WERI-Rb-1 (cell line): ENCODE measurements around the gene PCSK6.

ENCODE experiments used
- DNase-seq: peaks from one replicate; pipeline ENCODE4 v3.0.0-alpha.2; 2020
- H3K27ac ChIP-seq: fragments of 250-450 bp; sonication (Bioruptor Pico); 2 replicates; pipeline ENCODE4 v1.5.1; 2020; ENCODE audit warnings: mild to moderate bottlenecking, moderate library complexity
- H3K27me3 ChIP-seq: fragments of 250-450 bp; sonication (Bioruptor Pico); 2 replicates; pipeline ENCODE4 v1.5.1; 2021; ENCODE audit warnings: mild to moderate bottlenecking, low read depth, moderate library complexity; ENCODE audit not compliant: insufficient read depth, severe bottlenecking
- H3K36me3 ChIP-seq: fragments of 250-450 bp; sonication (Bioruptor Pico); 2 replicates; pipeline ENCODE4 v1.5.1; 2020; ENCODE audit warnings: mild to moderate bottlenecking, moderate library complexity
- H3K4me3 ChIP-seq: 2 replicates; pipeline ENCODE4 v1.5.1; 2011; ENCODE audit warnings: low read depth, mild to moderate bottlenecking, control low read depth, low read length
- H3K9me3 ChIP-seq: fragments of 250-450 bp; sonication (Bioruptor Pico); 2 replicates; pipeline ENCODE4 v1.5.1; 2021; ENCODE audit warnings: mild to moderate bottlenecking, moderate library complexity; ENCODE audit not compliant: severe bottlenecking
- CTCF ChIP-seq: IDR thresholded peaks from 2 replicates; pipeline ENCODE4 v1.5.1; 2011; ENCODE audit warnings: low read depth, mild to moderate bottlenecking, control low read depth, inconsistent platforms, low read length

PCSK6 gene

GRCh38 chr15:101536166-101536874 lies 46.8 kb upstream of the PCSK6 start:
- H3K9me3 ChIP-seq, result no peaks in the 10 kb centered on the region
- no peaks in the 10 kb centered on the region for H3K36me3 ChIP-seq
- no peak overlapping the region for H3K27ac ChIP-seq
- H3K4me3 ChIP-seq, result no peak overlapping the region
- H3K27me3 ChIP-seq, result no peaks in the 10 kb centered on the region
- TF ChIP-seq CTCF, result no peak
- no peak for DNase-seq

GRCh38 chr15:101535170-101535902 lies 45.8 kb upstream of the PCSK6 start:
- no peak for DNase-seq
- TF ChIP-seq CTCF, result no peak
- Histone ChIP-seq H3K27ac (no peak overlapping the region), H3K36me3 (no peaks in the 10 kb centered on the region), H3K27me3 (no peaks in the 10 kb centered on the region), H3K9me3 (no peaks in the 10 kb centered on the region), H3K4me3 (no peak overlapping the region)

- no peak overlapping the region for H3K4me3 ChIP-seq
- H3K36me3 ChIP-seq, result no peaks in the 10 kb centered on the region
- DNase-seq, result no peak
- H3K9me3 ChIP-seq, result no peaks in the 10 kb centered on the region
- H3K27ac ChIP-seq, result no peak overlapping the region
- no peak for TF ChIP-seq CTCF
- H3K27me3 ChIP-seq, result no peaks in the 10 kb centered on the region
Observed at GRCh38 chr15:101534376-101534970, 45.0 kb upstream of the PCSK6 start.

- Histone ChIP-seq H3K9me3 (no peaks in the 10 kb centered on the region), H3K27ac (no peak overlapping the region), H3K27me3 (no peaks in the 10 kb centered on the region), H3K4me3 (no peak overlapping the region), H3K36me3 (no peaks in the 10 kb centered on the region)
- no peak for DNase-seq
- TF ChIP-seq CTCF, result no peak
Observed at GRCh38 chr15:101533371-101534140, 44.0 kb upstream of the PCSK6 start.

GRCh38 chr15:101532865-101533264 lies 43.4 kb upstream of the PCSK6 start:
- Histone ChIP-seq H3K36me3 (no peaks in the 10 kb centered on the region), H3K27ac (no peak overlapping the region), H3K9me3 (no peaks in the 10 kb centered on the region), H3K27me3 (no peaks in the 10 kb centered on the region), H3K4me3 (no peak overlapping the region)
- no peak for TF ChIP-seq CTCF
- DNase-seq, result no peak
